ENCODE data around the gene PHC2.

- TF ChIP-seq CTCF (IDR thresholded peaks at IDR 0.05) = no peak
- no peak for TF ChIP-seq POLR2AphosphoS5 (IDR thresholded peaks at IDR 0.05)
- no peak for TF ChIP-seq EP300 (IDR thresholded peaks at IDR 0.05; ENCODE audit: low read depth)
These were observed 116.5 kb downstream of the PHC2 start for GRCh38 chr1:33314416-33314815.
